Endothelial cell of umbilical vein (primary cell): ENCODE data around the gene ZMIZ1.

Experiments used
- MYC ChIP-seq: IDR thresholded peaks from one replicate; pipeline ENCODE4 v1.6.1; 2011; ENCODE audit warnings: mild to moderate bottlenecking, low read depth, low read length
- POLR2A ChIP-seq: IDR thresholded peaks from 2 replicates; pipeline ENCODE4 v1.6.1; 2012; ENCODE audit warnings: low read depth, mild to moderate bottlenecking, control low read depth, low read length
- TF ChIP-seq, protein P1 (sequence below), 2 donors: IDR thresholded peaks; 1 replicate in 1 of 2; 2 replicates in 1 of 2; pipeline ENCODE4 v1.5.1; 2011; ENCODE audit warnings: low read length in 2 of 2, mild to moderate bottlenecking in 2 of 2, moderate library complexity in 2 of 2, control low read depth in 1 of 2, inconsistent platforms in 1 of 2, low read depth in 1 of 2; ENCODE audit not compliant: insufficient read depth in 1 of 2; ENCODE audit errors: extremely low read depth in 1 of 2

DNA sequence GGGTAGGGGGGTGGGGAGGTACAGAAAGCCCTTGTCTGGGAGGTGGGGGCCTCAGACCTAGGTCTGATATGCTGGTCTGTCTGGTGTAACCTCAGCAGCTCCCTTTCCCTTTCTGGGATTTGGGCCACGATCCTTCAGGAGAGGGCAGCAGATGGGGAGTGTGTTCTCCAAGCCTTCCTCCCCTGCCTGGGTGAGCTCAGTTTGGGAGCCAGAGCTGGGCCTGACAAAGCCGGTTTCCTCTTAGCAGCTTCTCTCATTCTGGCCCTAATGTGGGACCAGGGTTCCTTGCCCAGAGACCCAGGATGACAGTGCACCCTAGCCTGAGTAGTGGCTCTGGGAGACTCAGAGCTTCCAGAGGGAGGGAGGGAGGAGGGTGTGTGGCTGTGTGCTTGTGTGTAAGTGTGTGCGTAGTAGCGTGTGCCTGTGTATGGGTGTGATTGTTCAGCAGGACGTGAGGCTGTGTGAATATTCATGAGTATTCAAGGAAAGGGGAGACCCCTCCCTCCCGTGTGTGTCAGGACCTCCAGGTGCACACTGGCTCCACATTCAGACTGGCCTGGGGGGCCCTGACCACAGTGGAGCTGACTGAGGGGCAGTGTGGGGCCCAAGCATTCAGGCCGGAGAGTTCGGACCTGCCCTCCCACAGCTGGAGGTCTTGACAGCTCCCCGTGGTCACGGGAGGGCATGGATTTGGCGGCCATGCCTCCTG is 96.5 kb downstream of the ZMIZ1 start:
- TF ChIP-seq, protein P1, sequence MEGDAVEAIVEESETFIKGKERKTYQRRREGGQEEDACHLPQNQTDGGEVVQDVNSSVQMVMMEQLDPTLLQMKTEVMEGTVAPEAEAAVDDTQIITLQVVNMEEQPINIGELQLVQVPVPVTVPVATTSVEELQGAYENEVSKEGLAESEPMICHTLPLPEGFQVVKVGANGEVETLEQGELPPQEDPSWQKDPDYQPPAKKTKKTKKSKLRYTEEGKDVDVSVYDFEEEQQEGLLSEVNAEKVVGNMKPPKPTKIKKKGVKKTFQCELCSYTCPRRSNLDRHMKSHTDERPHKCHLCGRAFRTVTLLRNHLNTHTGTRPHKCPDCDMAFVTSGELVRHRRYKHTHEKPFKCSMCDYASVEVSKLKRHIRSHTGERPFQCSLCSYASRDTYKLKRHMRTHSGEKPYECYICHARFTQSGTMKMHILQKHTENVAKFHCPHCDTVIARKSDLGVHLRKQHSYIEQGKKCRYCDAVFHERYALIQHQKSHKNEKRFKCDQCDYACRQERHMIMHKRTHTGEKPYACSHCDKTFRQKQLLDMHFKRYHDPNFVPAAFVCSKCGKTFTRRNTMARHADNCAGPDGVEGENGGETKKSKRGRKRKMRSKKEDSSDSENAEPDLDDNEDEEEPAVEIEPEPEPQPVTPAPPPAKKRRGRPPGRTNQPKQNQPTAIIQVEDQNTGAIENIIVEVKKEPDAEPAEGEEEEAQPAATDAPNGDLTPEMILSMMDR (IDR thresholded peaks at IDR 0.05; ENCODE audit: extremely low read depth in 1 of 2, insufficient read depth in 1 of 2, low read depth in 1 of 2, low read length in 2 of 2): no peak
- no peak for TF ChIP-seq MYC
- no peak for TF ChIP-seq POLR2A
